Fibroblast of the aortic adventitia (primary cell): Measurements from ENCODE around the gene AMPD3. TPM values are rescaled to one million over a fixed set of nuclear protein-coding genes. Genes with fewer than 3 reads are reported as not detected.

Experiments used
- DNase-seq: peaks from one replicate; pipeline ENCODE4 v3.0.0-alpha.2; 2010; ENCODE audit warnings: low read depth
- H3K4me3 ChIP-seq: 2 replicates; pipeline ENCODE4 v1.5.1; 2011; ENCODE audit warnings: low read depth, mild to moderate bottlenecking, control low read depth, low read length, moderate library complexity
- CTCF ChIP-seq: IDR thresholded peaks from 2 replicates; pipeline ENCODE4 v1.5.1; 2011; ENCODE audit warnings: mild to moderate bottlenecking, low read length, control low read depth, inconsistent platforms; ENCODE audit not compliant: insufficient read depth
- total RNA-seq: library from RNA; depleted of rRNA; stranded (reverse); fragments of >200 nt; gene quantifications from 2 replicates; pipeline ENCODE4 v1.2.3, GENCODE V29; 2012; ENCODE audit warnings: low replicate concordance

AMPD3 gene
- total RNA-seq, 1 donor = 7.0 TPM

- DNase-seq = no peak
- no peak overlapping the region for H3K4me3 ChIP-seq
- no peak for TF ChIP-seq CTCF
Observed at GRCh38 chr11:10461276-10461790, 6.3 kb downstream of the AMPD3 start.

GRCh38 chr11:10462746-10463300 is 7.8 kb downstream of the AMPD3 start:
- H3K4me3 ChIP-seq = no peak overlapping the region
- DNase-seq = no peak
- no peak for TF ChIP-seq CTCF

- no peak for TF ChIP-seq CTCF
- DNase-seq = no peak
- H3K4me3 ChIP-seq = no peak overlapping the region
Observed at GRCh38 chr11:10473371-10473770, 18.3 kb downstream of the AMPD3 start.

- TF ChIP-seq CTCF = no peak
- H3K4me3 ChIP-seq = no peak overlapping the region
- no peak for DNase-seq
Observed at GRCh38 chr11:10474551-10474950, 19.5 kb downstream of the AMPD3 start.

- TF ChIP-seq CTCF = no peak
- H3K4me3 ChIP-seq = no peak overlapping the region
- DNase-seq = no peak
Observed at GRCh38 chr11:10476342-10476741, 21.3 kb downstream of the AMPD3 start.

GRCh38 chr11:10476927-10477689 is 22.0 kb downstream of the AMPD3 start:
- DNase-seq = no peak
- no peak for TF ChIP-seq CTCF

More at GRCh38 chr11:10476927-10477689, 22.0 kb downstream of the AMPD3 start:
- no peak overlapping the region for H3K4me3 ChIP-seq
